ENCODE results near the gene MCF2L2. TPM values are rescaled to one million over a fixed set of nuclear protein-coding genes. Genes with fewer than 3 reads are reported as not detected.
"Not testable (repeated sequence)": the region's sequence is repeated elsewhere in the genome, so short reads cannot be mapped to it uniquely, and the experiment has no call there.

Gene MCF2L2
- total RNA-seq, 1 donor from 2014 or later, result 0.43 TPM

GRCh38 chr3:183172051-183172639 is 256.3 kb downstream of the MCF2L2 start:
- Mint-ChIP-seq H3K4me1 (ENCODE audit: low read depth) (peaks cover 6% of the 10 kb centered on the region), H3K27me3 (peaks cover 31% of the 10 kb centered on the region), H3K4me3 (ENCODE audit: low read depth) (no peak overlapping the region), H3K27ac (no peak overlapping the region), H3K9me3 (ENCODE audit: low read depth) (no peaks in the 10 kb centered on the region), H3K36me3 (ENCODE audit: insufficient read depth) (no peaks in the 10 kb centered on the region)
- DNase-seq (ENCODE audit: low spot score, unreplicated experiment), result no peak
- TF ChIP-seq CTCF (IDR thresholded peaks at IDR 0.05; ENCODE audit: unreplicated experiment), result no peak

- H3K27me3 Mint-ChIP-seq; H3K27ac Mint-ChIP-seq; H3K4me1 Mint-ChIP-seq (ENCODE audit: low read depth); H3K4me3 Mint-ChIP-seq (ENCODE audit: low read depth); H3K36me3 Mint-ChIP-seq (ENCODE audit: insufficient read depth); DNase-seq (ENCODE audit: low spot score, unreplicated experiment); H3K9me3 Mint-ChIP-seq (ENCODE audit: low read depth): not testable (repeated sequence)
These were observed 260.4 kb downstream of the MCF2L2 start for GRCh38 chr3:183167975-183168374.

- Mint-ChIP-seq H3K27ac (no peak overlapping the region), H3K9me3 (ENCODE audit: low read depth) (no peaks in the 10 kb centered on the region), H3K27me3 (peaks cover 35% of the 10 kb centered on the region), H3K36me3 (ENCODE audit: insufficient read depth) (no peaks in the 10 kb centered on the region), H3K4me3 (ENCODE audit: low read depth) (peak overlapping the region; percentile 55), H3K4me1 (ENCODE audit: low read depth) (peaks cover 7% of the 10 kb centered on the region)
- TF ChIP-seq CTCF (IDR thresholded peaks at IDR 0.05; ENCODE audit: unreplicated experiment), result no peak
- no peak for DNase-seq (ENCODE audit: low spot score, unreplicated experiment)
These were observed 264.9 kb downstream of the MCF2L2 start for GRCh38 chr3:183163563-183163962.

GRCh38 chr3:183161552-183162336 is 266.7 kb downstream of the MCF2L2 start:
- Mint-ChIP-seq H3K36me3 (ENCODE audit: insufficient read depth) (no peaks in the 10 kb centered on the region), H3K4me3 (ENCODE audit: low read depth) (peak overlapping the region; percentile 71), H3K27me3 (peaks cover 42% of the 10 kb centered on the region), H3K9me3 (ENCODE audit: low read depth) (no peaks in the 10 kb centered on the region), H3K27ac (no peak overlapping the region), H3K4me1 (ENCODE audit: low read depth) (peaks cover 7% of the 10 kb centered on the region)
- TF ChIP-seq CTCF (IDR thresholded peaks at IDR 0.05; ENCODE audit: unreplicated experiment), result no peak
- DNase-seq (ENCODE audit: low spot score, unreplicated experiment), result no peak

GRCh38 chr3:183160616-183161015 is 267.8 kb downstream of the MCF2L2 start:
- H3K27ac Mint-ChIP-seq, result no peak overlapping the region
- no peaks in the 10 kb centered on the region for H3K36me3 Mint-ChIP-seq (ENCODE audit: insufficient read depth)
- no peak for TF ChIP-seq CTCF (IDR thresholded peaks at IDR 0.05; ENCODE audit: unreplicated experiment)
- no peak for DNase-seq (ENCODE audit: low spot score, unreplicated experiment)
- no peak overlapping the region for H3K4me3 Mint-ChIP-seq (ENCODE audit: low read depth)
- H3K9me3 Mint-ChIP-seq (ENCODE audit: low read depth), result no peaks in the 10 kb centered on the region
- peaks cover 7% of the 10 kb centered on the region for H3K4me1 Mint-ChIP-seq (ENCODE audit: low read depth)
- H3K27me3 Mint-ChIP-seq, result peaks cover 45% of the 10 kb centered on the region

GRCh38 chr3:183159333-183159732 is 269.1 kb downstream of the MCF2L2 start:
- TF ChIP-seq CTCF (IDR thresholded peaks at IDR 0.05; ENCODE audit: unreplicated experiment), result peak; percentile 35
- Mint-ChIP-seq H3K4me3 (ENCODE audit: low read depth) (no peak overlapping the region), H3K36me3 (ENCODE audit: insufficient read depth) (no peaks in the 10 kb centered on the region), H3K4me1 (ENCODE audit: low read depth) (peaks cover 8% of the 10 kb centered on the region), H3K27ac (no peak overlapping the region), H3K27me3 (peaks cover 49% of the 10 kb centered on the region), H3K9me3 (ENCODE audit: low read depth) (no peaks in the 10 kb centered on the region)
- no peak for DNase-seq (ENCODE audit: low spot score, unreplicated experiment)
